ENCODE data around the gene C1orf21. TPM values are rescaled to one million over a fixed set of nuclear protein-coding genes. Genes with fewer than 3 reads are reported as not detected.

The C1orf21 gene
- total and polyA plus RNA-seq, 2 of the 4 experiments (the other 2 are of a cell fraction): 6.4 to 9.9 TPM

- Histone ChIP-seq H2BK120ac (ENCODE audit: low read depth, low read length) (no peak overlapping the region), H3K4ac (ENCODE audit: low read depth, low read length) (no peak overlapping the region), H3K23ac (ENCODE audit: low read depth, low read length) (no peak overlapping the region), H4K5ac (ENCODE audit: low read depth, low read length) (no peak overlapping the region), H3K36me3 (ENCODE audit: control insufficient read depth, insufficient read depth, low read length) (no peaks in the 10 kb centered on the region), H4K8ac (ENCODE audit: low read depth in 2 of 2, low read length in 2 of 2) (no peak overlapping the region), H3K9ac (ENCODE audit: low read depth, low read length) (no peak overlapping the region), H3K79me1 (ENCODE audit: low read depth in 1 of 2, low read length in 2 of 2) (no peaks in the 10 kb centered on the region), H3K4me2 (ENCODE audit: low read depth, low read length) (no peak overlapping the region), H2AFZ (replicated peaks; ENCODE audit: low read length, poor library complexity) (no peak overlapping the region), H2AK9ac (replicated peaks; ENCODE audit: low read depth, low read length, poor library complexity) (no peak overlapping the region), H2BK15ac (ENCODE audit: low read depth, low read length) (no peak overlapping the region), H2AK5ac (ENCODE audit: low read depth, low read length) (no peak overlapping the region), H3K27ac (ENCODE audit: insufficient read depth, low read length) (no peak overlapping the region), H3K9me3 (ENCODE audit: control insufficient read depth, insufficient read depth, low read length) (no peaks in the 10 kb centered on the region), H2BK5ac (ENCODE audit: low read depth, low read length, poor library complexity, severe bottlenecking) (no peak overlapping the region), H3K27me3 (ENCODE audit: control insufficient read depth, insufficient read depth, low read length) (no peaks in the 10 kb centered on the region), H2BK20ac (ENCODE audit: low read depth, low read length) (no peak overlapping the region), H4K91ac (ENCODE audit: insufficient read depth, low read depth, low read length) (no peak overlapping the region), H3K4me1 (ENCODE audit: control insufficient read depth, insufficient read depth, low read length) (peaks cover 1% of the 10 kb centered on the region), H4K20me1 (ENCODE audit: insufficient read depth, low read length) (no peaks in the 10 kb centered on the region), H3K18ac (ENCODE audit: low read depth, low read length) (no peak overlapping the region), H3K4me3 (ENCODE audit: insufficient read depth, low read depth, low read length) (no peak overlapping the region), H3K14ac (replicated peaks; ENCODE audit: low read depth, low read length) (no peak overlapping the region), H3K9me1 (ENCODE audit: insufficient read depth, low read length) (no peaks in the 10 kb centered on the region), H3K56ac (ENCODE audit: extremely low read depth, insufficient read depth, low read length) (no peak overlapping the region)
- DNase-seq (no peak), ATAC-seq (ENCODE audit: low read depth) (no peak)
- TF ChIP-seq SMC3 (IDR thresholded peaks at IDR 0.05; ENCODE audit: low read depth, low read length) (no peak), CHD1 (IDR thresholded peaks at IDR 0.05; ENCODE audit: low read depth, low read length) (no peak), ELK1 (IDR thresholded peaks at IDR 0.05; ENCODE audit: borderline replicate concordance, low read depth, low read length) (no peak), POLR2A (IDR thresholded peaks at IDR 0.05; ENCODE audit: low read depth, low read length) (no peak), CTCF (conservative IDR thresholded peaks at IDR 0.05; ENCODE audit: low read depth, low read length) (no peak), RFX5 (IDR thresholded peaks at IDR 0.05; ENCODE audit: low read depth, low read length) (no peak), USF2 (IDR thresholded peaks at IDR 0.05; ENCODE audit: low read depth, low read length) (no peak), RAD21 (IDR thresholded peaks at IDR 0.05; ENCODE audit: low read length) (no peak), NFE2L2 (IDR thresholded peaks at IDR 0.05; ENCODE audit: low read depth, low read length) (no peak), MAZ (IDR thresholded peaks at IDR 0.05; ENCODE audit: borderline replicate concordance, low read depth, low read length) (no peak), MAFK (IDR thresholded peaks at IDR 0.05; ENCODE audit: low read depth, low read length) (no peak), CEBPB (IDR thresholded peaks at IDR 0.05; ENCODE audit: low read depth, low read length) (no peak), MXI1 (IDR thresholded peaks at IDR 0.05; ENCODE audit: borderline replicate concordance, low read depth, low read length) (no peak), BHLHE40 (IDR thresholded peaks at IDR 0.05; ENCODE audit: low read depth, low read length) (no peak), RCOR1 (IDR thresholded peaks at IDR 0.05; ENCODE audit: insufficient replicate concordance, low read length) (no peak)
- no CpG with 5 or more reads among the region's 3 CpGs for WGBS, 2 experiments (ENCODE audit: extremely low coverage in 2 of 2, insufficient read length in 1 of 2)
- POLR2A ChIA-PET (ENCODE audit: unreplicated experiment): no interaction called here
- CTCF ChIA-PET: interaction anchor here (1.5 kb wide), 1 partner anchor 13 kb away, joined by 4 read pairs; no protein-coding TSS in a partner anchor
- BruUV-seq (replicated peaks): no TSS peak
- dilution Hi-C loops (cut with HindIII; ENCODE audit: low sequenced_read_pairs, unreplicated experiment): no loop called here
- intact Hi-C loops (cut with micrococcal nuclease): no loop called here
- in situ Hi-C loops (cut with MboI; ENCODE audit: low sequenced_read_pairs): no loop called here
Measured at GRCh38 chr1:184510110-184510509, 123.3 kb downstream of the C1orf21 start.
